Fibroblast of the aortic adventitia (primary cell): ENCODE measurements around the gene TCEANC2. TPM values are rescaled to one million over a fixed set of nuclear protein-coding genes. Genes with fewer than 3 reads are reported as not detected.
"Not testable (repeated sequence)": the region's sequence is repeated elsewhere in the genome, so short reads cannot be mapped to it uniquely, and the experiment has no call there.

Experiments
- DNase-seq: peaks from one replicate; pipeline ENCODE4 v3.0.0-alpha.2; 2010; ENCODE audit warnings: low read depth
- H3K4me3 ChIP-seq: 2 replicates; pipeline ENCODE4 v1.5.1; 2011; ENCODE audit warnings: low read depth, mild to moderate bottlenecking, control low read depth, low read length, moderate library complexity
- total RNA-seq: library from RNA; depleted of rRNA; stranded (reverse); fragments of >200 nt; gene quantifications from 2 replicates; pipeline ENCODE4 v1.2.3, GENCODE V29; 2012; ENCODE audit warnings: low replicate concordance
- TF ChIP-seq, protein P1 (sequence below): IDR thresholded peaks from 2 replicates; pipeline ENCODE4 v1.5.1; 2011; ENCODE audit warnings: mild to moderate bottlenecking, low read length, control low read depth, inconsistent platforms; ENCODE audit not compliant: insufficient read depth

The TCEANC2 gene
- 5.4 and 5.5 TPM in 2 replicates for total RNA-seq

DNA sequence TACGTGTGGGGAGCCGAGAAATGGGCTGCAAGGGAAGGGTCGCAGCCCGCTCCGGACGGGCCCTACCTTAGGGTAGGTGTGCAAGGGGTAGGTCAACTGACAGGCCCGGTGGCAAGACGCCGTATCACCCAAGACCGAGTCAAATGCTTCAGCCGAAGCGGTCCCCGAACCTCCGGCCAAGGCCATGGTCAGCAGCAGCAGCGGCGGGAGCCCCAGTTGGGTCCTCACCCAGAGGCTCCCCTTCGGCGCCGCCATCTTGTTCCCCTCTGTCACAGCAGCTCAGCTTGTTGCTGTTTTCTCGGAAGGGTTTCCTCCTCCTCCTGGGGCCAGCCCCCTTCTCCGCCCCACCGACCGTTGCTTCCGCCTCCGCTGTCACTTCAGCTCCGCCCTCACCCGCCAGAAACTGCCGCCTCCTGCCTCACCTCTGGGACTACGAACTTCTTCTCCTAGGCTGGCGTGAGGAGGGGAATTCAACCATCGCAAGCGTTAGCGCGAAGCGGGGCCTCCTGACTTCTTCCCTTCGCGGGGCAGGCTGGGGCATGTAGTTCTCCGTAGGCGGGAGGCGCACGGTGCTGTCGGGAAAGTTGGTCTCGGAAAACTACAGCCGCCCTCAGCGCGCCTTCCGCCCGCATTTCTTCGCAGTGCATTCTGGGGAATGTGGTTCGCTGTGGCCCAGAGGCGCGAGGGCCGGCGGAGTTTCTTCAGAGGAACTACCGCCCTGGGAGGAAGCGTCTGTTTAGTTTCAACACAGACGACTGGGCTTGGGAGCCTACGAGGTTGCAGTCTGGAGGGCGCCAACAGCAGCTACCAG is at the start of gene TCEANC2, which contains the start of gene TMEM59:
TCEANC2 (plus strand) TSS at position 675 of the 811 bp plus-strand sequence. CDS start 815 bp downstream, outside the sequence.
TMEM59 (minus strand) TSS at position 271 of the 811 bp plus-strand sequence; CDS start at position 255, 16 bp downstream.
- peak within 1 kb of the TSS; percentile 99 for H3K4me3 ChIP-seq
- DNase-seq = peak; percentile 99
- TF ChIP-seq, protein P1, sequence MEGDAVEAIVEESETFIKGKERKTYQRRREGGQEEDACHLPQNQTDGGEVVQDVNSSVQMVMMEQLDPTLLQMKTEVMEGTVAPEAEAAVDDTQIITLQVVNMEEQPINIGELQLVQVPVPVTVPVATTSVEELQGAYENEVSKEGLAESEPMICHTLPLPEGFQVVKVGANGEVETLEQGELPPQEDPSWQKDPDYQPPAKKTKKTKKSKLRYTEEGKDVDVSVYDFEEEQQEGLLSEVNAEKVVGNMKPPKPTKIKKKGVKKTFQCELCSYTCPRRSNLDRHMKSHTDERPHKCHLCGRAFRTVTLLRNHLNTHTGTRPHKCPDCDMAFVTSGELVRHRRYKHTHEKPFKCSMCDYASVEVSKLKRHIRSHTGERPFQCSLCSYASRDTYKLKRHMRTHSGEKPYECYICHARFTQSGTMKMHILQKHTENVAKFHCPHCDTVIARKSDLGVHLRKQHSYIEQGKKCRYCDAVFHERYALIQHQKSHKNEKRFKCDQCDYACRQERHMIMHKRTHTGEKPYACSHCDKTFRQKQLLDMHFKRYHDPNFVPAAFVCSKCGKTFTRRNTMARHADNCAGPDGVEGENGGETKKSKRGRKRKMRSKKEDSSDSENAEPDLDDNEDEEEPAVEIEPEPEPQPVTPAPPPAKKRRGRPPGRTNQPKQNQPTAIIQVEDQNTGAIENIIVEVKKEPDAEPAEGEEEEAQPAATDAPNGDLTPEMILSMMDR = no peak

DNA sequence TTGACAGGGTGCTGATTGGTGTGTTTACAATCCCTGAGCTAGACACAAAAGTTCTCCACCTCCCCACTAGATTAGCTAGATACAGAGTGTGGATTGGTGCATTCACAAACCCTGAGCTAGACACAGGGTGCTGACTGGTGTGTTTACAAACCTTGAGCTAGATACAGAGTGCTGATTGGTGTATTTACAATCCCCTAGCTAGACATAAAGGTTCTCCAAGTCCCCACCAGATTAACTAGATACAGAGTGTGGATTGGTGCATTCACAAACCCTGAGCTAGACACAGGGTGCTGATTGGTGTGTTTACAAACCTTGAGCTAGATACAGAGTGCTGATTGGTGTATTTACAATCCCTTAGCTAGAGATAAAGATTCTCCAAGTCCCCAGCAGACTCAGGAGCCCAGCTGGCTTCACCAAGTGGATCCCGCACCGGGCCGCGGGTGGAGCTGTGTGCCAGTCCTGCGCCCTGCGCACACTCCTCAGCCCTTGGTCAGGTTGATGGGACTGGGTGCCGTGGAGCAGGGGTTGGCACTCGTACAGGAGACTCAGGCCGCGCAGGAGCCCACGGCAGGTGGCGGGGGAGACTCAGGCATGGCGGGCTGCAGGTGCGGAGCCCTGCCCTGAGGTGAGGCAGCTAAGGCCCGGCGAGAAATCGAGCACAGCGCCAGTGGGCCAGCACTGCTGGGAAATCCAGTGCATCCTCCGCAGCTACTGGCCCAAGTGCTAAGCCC is 49.5 kb upstream of the TCEANC2 start:
- DNase-seq = not testable (repeated sequence)

DNA sequence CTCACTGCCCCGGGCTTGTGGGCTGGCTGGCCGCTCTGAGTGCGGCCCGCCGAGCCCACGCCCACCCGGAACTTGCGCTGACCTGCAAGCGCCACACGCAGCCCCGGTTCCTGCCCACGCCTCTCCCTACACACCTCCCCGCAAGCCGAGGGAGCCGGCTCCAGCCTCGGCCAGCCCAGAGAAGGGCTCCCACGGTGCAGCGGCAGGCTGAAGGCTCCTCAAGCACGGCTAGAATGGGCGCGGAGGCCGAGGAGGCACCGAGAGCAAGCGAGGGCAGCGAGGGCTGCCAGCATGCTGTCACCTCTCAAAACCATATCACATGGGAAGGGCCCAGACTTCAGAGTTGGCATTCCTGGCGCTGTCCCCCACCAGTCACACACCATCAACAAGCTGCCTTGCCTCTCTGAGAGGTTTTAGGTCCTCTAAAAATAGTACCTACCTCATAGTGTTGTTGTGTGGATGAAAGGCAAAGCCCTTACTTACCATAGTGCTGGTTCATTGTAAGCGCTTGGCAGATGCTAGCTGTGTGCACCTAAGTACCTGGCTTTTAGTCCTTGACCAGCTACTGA is 48.8 kb upstream of the TCEANC2 start:
- DNase-seq = no peak
- TF ChIP-seq, protein P1 = no peak
- H3K4me3 ChIP-seq = no peak overlapping the region

More for the DNA sequence above, 49.5 kb upstream of the TCEANC2 start:
- H3K4me3 ChIP-seq = not testable (repeated sequence)

DNA sequence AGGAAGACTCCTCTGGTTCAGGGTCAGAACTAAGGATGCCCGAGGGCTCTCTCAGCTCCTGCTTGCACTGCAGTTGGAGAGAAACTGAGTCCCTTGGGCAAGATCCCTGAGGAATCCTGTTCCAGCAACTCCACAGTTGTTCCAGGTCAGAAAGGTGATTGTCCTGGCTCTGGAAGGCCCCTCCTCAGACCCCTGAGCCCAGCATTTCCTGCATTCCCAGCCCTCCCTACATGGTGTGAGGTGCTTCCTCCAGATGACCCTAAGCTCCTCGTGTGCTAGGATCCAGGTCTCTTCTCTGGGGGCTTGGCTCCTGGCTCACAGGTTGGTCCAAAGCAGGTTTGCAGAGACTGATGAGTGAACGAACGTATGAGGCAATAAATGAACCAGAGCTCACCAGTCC is 46.9 kb upstream of the TCEANC2 start:
- DNase-seq = no peak
- H3K4me3 ChIP-seq = no peak overlapping the region
- TF ChIP-seq, protein P1 = no peak

DNA sequence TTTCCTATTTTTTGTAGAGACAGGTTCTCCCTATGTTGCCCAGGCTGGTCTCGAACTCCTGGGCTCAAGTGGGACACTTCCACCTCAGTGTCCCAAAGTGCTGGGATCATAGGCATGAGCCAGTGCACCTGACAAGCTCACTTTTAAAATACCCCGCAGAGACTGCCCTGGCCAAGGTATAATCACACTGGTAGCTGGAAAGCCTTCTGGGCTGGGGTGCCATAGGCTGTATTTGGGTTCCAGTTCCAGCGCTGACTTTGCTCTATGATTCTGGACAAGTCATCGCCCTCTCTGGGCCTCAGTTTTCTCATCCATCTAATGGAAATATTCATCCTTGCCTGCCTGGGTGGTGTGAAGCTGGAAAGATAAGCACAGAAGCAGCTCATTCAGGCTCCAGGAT is 45.8 kb upstream of the TCEANC2 start:
- TF ChIP-seq, protein P1 = no peak
- H3K4me3 ChIP-seq = no peak overlapping the region
- DNase-seq = no peak

DNA sequence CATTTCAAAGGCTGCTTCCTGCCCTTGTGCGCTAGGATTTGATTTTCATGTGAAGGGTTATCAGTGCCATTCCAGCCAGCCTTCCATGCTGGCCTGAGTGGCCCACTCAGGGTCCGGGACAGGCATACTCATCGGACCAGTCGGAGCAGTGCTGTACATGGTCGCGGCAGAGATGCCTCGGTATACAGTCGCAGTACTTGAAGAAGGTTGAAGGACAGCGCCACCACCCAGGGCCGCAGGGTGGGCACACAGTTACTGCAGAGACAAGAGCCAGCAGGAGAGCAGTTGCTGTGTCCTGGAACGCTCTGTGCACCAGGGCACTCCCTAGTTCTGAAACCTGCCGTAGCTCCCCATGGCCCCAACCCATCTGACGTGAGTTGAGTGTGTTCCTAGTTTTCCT is 44.5 kb upstream of the TCEANC2 start:
- DNase-seq = no peak
- TF ChIP-seq, protein P1 = no peak
- H3K4me3 ChIP-seq = no peak overlapping the region

DNA sequence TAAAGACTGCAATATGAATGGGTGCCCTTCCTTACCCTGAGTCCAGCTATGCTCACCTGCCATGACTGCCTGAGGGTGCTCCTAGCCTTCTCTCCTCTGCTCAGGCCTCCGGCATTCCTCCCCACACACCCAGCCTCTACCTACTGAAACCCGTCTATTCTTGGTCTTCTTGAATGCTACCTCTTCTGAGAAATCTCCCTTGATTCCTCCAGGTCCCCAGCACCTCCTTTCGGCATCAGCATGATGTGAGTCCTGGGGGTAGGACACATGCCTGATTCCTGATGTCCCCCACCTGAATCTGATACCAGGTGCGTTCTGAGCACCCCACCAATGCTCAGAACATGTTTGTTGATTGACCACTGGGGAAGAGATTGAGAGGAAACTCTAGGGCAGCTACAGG is 44.0 kb upstream of the TCEANC2 start:
- no peak for DNase-seq
- TF ChIP-seq, protein P1 = no peak
- no peak overlapping the region for H3K4me3 ChIP-seq
